ENCODE measurements around the gene CBX3.
"Not testable (repeated sequence)": the region's sequence is repeated elsewhere in the genome, so short reads cannot be mapped to it uniquely, and the experiment has no call there.

The CBX3 gene

GRCh38 chr7:26184281-26185101 lies 17.1 kb upstream of the CBX3 start:
- in situ Hi-C loops (cut with HindIII; ENCODE audit: low pct_ligation_motif_present, low pct_unique_long_range_greater_than_20kb, low sequenced_read_pairs), result loop anchor here (25.0 kb wide), 1 partner anchor 97 kb away; no protein-coding TSS in a partner anchor
- not testable (repeated sequence) for DNase-seq

- no peak for DNase-seq
- in situ Hi-C loops (cut with HindIII; ENCODE audit: low pct_ligation_motif_present, low pct_unique_long_range_greater_than_20kb, low sequenced_read_pairs), result loop anchor here (25.0 kb wide), 1 partner anchor 98 kb away; no protein-coding TSS in a partner anchor
Measured at GRCh38 chr7:26185131-26185843, 16.3 kb upstream of the CBX3 start.

GRCh38 chr7:26185844-26186180 lies 15.7 kb upstream of the CBX3 start:
- in situ Hi-C loops (cut with HindIII; ENCODE audit: low pct_ligation_motif_present, low pct_unique_long_range_greater_than_20kb, low sequenced_read_pairs), result loop anchor here (25.0 kb wide), 1 partner anchor 99 kb away; no protein-coding TSS in a partner anchor
- DNase-seq, result no peak

- no peak for DNase-seq
- in situ Hi-C loops (cut with HindIII; ENCODE audit: low pct_ligation_motif_present, low pct_unique_long_range_greater_than_20kb, low sequenced_read_pairs), result loop anchor here (25.0 kb wide), 1 partner anchor 99 kb away; no protein-coding TSS in a partner anchor
Measured at GRCh38 chr7:26186364-26187311, 14.9 kb upstream of the CBX3 start.

GRCh38 chr7:26187380-26188205 lies 14.0 kb upstream of the CBX3 start:
- in situ Hi-C loops (cut with HindIII; ENCODE audit: low pct_ligation_motif_present, low pct_unique_long_range_greater_than_20kb, low sequenced_read_pairs), result loop anchor here (25.0 kb wide), 1 partner anchor 100 kb away; no protein-coding TSS in a partner anchor

GRCh38 chr7:26188206-26188956 lies 13.2 kb upstream of the CBX3 start:
- in situ Hi-C loops (cut with HindIII; ENCODE audit: low pct_ligation_motif_present, low pct_unique_long_range_greater_than_20kb, low sequenced_read_pairs), result loop anchor here (25.0 kb wide), 1 partner anchor 101 kb away; no protein-coding TSS in a partner anchor

More at GRCh38 chr7:26187380-26188205, 14.0 kb upstream of the CBX3 start:
- DNase-seq, result no peak

GRCh38 chr7:26188957-26189541 lies 12.5 kb upstream of the CBX3 start:
- in situ Hi-C loops (cut with HindIII; ENCODE audit: low pct_ligation_motif_present, low pct_unique_long_range_greater_than_20kb, low sequenced_read_pairs), result loop anchor here (25.0 kb wide), 1 partner anchor 102 kb away; no protein-coding TSS in a partner anchor
- DNase-seq, result no peak

More at GRCh38 chr7:26188206-26188956, 13.2 kb upstream of the CBX3 start:
- DNase-seq, result peak; percentile 38

GRCh38 chr7:26189697-26190096 lies 11.8 kb upstream of the CBX3 start:
- no peak for DNase-seq

GRCh38 chr7:26190417-26190869 lies 11.1 kb upstream of the CBX3 start:
- no peak for DNase-seq
- in situ Hi-C loops (cut with HindIII; ENCODE audit: low pct_ligation_motif_present, low pct_unique_long_range_greater_than_20kb, low sequenced_read_pairs), result loop anchor here (25.0 kb wide), 1 partner anchor 103 kb away; no protein-coding TSS in a partner anchor

More at GRCh38 chr7:26189697-26190096, 11.8 kb upstream of the CBX3 start:
- in situ Hi-C loops (cut with HindIII; ENCODE audit: low pct_ligation_motif_present, low pct_unique_long_range_greater_than_20kb, low sequenced_read_pairs), result loop anchor here (25.0 kb wide), 1 partner anchor 102 kb away; no protein-coding TSS in a partner anchor

GRCh38 chr7:26191233-26191973 lies 10.1 kb upstream of the CBX3 start:
- in situ Hi-C loops (cut with HindIII; ENCODE audit: low pct_ligation_motif_present, low pct_unique_long_range_greater_than_20kb, low sequenced_read_pairs), result loop anchor here (25.0 kb wide), 1 partner anchor 104 kb away; no protein-coding TSS in a partner anchor
- DNase-seq, result no peak

- in situ Hi-C loops (cut with HindIII; ENCODE audit: low pct_ligation_motif_present, low pct_unique_long_range_greater_than_20kb, low sequenced_read_pairs), result loop anchor here (25.0 kb wide), 1 partner anchor 105 kb away; no protein-coding TSS in a partner anchor
- no peak for DNase-seq
Measured at GRCh38 chr7:26191974-26192479, 9.5 kb upstream of the CBX3 start.

- DNase-seq, result no peak
- in situ Hi-C loops (cut with HindIII; ENCODE audit: low pct_ligation_motif_present, low pct_unique_long_range_greater_than_20kb, low sequenced_read_pairs), result loop anchor here (25.0 kb wide), 1 partner anchor 105 kb away; no protein-coding TSS in a partner anchor
Measured at GRCh38 chr7:26192485-26193087, 9.0 kb upstream of the CBX3 start.

- in situ Hi-C loops (cut with HindIII; ENCODE audit: low pct_ligation_motif_present, low pct_unique_long_range_greater_than_20kb, low sequenced_read_pairs), result loop anchor here (25.0 kb wide), 1 partner anchor 106 kb away; no protein-coding TSS in a partner anchor
- no peak for DNase-seq
Measured at GRCh38 chr7:26193432-26194207, 7.9 kb upstream of the CBX3 start.

GRCh38 chr7:26194764-26195163 lies 6.8 kb upstream of the CBX3 start:
- not testable (repeated sequence) for DNase-seq
- in situ Hi-C loops (cut with HindIII; ENCODE audit: low pct_ligation_motif_present, low pct_unique_long_range_greater_than_20kb, low sequenced_read_pairs), result loop anchor here (25.0 kb wide), 1 partner anchor 107 kb away; no protein-coding TSS in a partner anchor
